Muscle layer of duodenum (tissue), 2 donors: ENCODE results near the gene GREB1L.

ENCODE experiments used
- H3K27ac ChIP-seq: one replicate; pipeline ENCODE4 v1.7.0; 2013; ENCODE audit warnings: mild to moderate bottlenecking, low read length
- H3K27me3 ChIP-seq: one replicate; pipeline ENCODE4 v1.7.0; 2013; ENCODE audit warnings: low read depth, mild to moderate bottlenecking, control low read depth, low read length
- H3K36me3 ChIP-seq, 2 donors: one replicate each; pipeline ENCODE4 v1.7.0; 2013; ENCODE audit warnings: low read length in 2 of 2, control low read depth in 1 of 2, mild to moderate bottlenecking in 1 of 2; ENCODE audit not compliant: insufficient read depth in 2 of 2, control insufficient read depth in 1 of 2
- H3K4me1 ChIP-seq, 2 donors: one replicate each; pipeline ENCODE4 v1.7.0; 2013; ENCODE audit warnings: low read length in 2 of 2, mild to moderate bottlenecking in 2 of 2, control low read depth in 1 of 2, moderate library complexity in 1 of 2; ENCODE audit not compliant: insufficient read depth in 2 of 2, control insufficient read depth in 1 of 2
- H3K4me3 ChIP-seq, 2 donors: one replicate each; pipeline ENCODE4 v1.7.0; 2013; ENCODE audit warnings: low read length in 2 of 2, low read depth in 1 of 2, mild to moderate bottlenecking in 1 of 2
- H3K9me3 ChIP-seq, 2 donors: one replicate each; pipeline ENCODE4 v1.7.0; 2013; ENCODE audit warnings: low read length in 2 of 2, control low read depth in 1 of 2, mild to moderate bottlenecking in 1 of 2; ENCODE audit not compliant: control insufficient read depth in 1 of 2
- donor health status: healthy.

The GREB1L gene

DNA sequence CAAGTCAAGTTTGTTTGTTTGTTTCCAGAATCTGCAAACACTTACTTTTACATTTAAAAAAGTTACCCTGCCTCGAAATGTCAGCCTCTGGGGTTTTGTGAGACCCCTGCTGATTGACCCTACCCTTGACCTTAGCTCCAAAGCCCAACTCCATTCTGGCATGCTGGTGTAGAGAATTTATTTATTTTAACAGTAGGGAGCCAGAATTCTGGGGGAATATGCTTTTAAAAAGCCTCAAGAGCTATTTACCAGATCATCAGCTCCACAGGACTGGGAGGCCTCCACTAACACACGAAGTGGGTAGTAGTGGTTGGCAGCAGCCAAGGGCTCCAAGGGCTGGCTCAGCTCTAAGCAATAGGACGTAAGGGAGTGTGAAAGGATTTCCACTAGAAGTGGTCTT is 23.2 kb upstream of the GREB1L start:
- Histone ChIP-seq H3K9me3 (no peaks in the 10 kb centered on the region), H3K27ac (no peak overlapping the region), H3K27me3 (no peaks in the 10 kb centered on the region), H3K4me3 (no peak overlapping the region), H3K4me1 (no peaks in the 10 kb centered on the region), H3K36me3 (no peaks in the 10 kb centered on the region)

DNA sequence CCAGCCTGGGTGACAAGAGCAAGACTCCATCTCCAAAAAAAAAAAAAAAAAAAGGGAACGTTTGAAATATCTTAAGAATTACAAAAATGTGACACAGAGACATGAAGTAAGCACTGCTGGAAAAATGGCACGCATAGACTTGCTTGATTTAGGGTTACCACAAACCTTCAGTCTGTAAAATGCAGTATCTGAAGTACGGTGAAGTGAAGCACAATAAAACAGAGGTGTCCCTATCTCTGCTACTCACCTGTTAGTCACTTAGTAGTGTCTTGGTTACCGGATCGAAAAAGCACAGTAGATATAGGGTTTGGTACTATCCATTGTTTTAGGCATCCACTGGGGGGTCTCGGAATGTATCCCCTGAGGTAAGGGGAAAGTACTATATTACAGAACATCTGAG is 11.6 kb upstream of the GREB1L start:
- Histone ChIP-seq H3K4me1 (no peaks in the 10 kb centered on the region), H3K4me3 (no peak overlapping the region), H3K9me3 (no peaks in the 10 kb centered on the region), H3K36me3 (no peaks in the 10 kb centered on the region), H3K27me3 (no peaks in the 10 kb centered on the region), H3K27ac (no peak overlapping the region)

DNA sequence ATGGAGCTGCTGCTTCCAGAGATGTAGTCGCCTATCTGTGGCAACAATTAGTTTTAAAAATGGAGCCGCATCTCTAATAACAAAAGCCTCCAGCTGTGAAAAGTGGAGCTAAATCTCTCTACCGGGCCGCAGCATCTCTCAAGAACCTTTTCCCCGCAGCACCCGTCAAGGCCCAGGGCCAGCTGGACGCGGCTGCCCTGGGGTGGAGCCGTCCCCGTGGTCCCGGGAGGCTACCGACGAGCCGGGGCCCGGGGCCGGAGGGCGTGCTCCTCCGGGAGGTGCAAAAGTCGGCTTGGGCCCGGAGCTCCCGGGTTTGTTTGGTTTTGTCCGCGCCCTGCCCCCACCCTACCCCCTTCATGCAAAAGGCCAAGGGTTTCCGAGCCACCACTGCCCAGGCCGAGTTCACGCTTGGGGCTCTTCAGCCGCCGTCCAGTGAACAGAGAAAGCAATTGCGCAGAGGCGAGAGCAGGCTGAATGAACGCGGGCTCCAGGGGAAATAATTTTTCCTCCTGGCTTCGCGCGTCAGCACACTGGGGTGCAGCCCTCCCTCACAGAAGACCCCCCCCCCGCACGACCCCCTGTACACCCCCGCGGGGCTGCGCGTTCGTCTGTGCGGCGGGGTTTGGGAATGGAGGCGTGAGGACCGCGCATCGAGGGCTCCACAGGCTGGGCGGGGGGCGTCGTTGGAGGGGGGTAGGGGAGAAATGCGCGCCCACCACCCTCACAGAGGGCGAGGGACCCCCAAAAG is 557 bp upstream of the GREB1L start:
- Histone ChIP-seq H3K4me1 (peaks cover 0 to 20% of the 10 kb centered on the region in 2 donors), H3K9me3 (no peaks in the 10 kb centered on the region), H3K27ac (no peak overlapping the region), H3K27me3 (peaks cover 19% of the 10 kb centered on the region), H3K36me3 (no peaks in the 10 kb centered on the region), H3K4me3 (peak overlapping the region in 1 of 2 donors; percentile 51)

DNA sequence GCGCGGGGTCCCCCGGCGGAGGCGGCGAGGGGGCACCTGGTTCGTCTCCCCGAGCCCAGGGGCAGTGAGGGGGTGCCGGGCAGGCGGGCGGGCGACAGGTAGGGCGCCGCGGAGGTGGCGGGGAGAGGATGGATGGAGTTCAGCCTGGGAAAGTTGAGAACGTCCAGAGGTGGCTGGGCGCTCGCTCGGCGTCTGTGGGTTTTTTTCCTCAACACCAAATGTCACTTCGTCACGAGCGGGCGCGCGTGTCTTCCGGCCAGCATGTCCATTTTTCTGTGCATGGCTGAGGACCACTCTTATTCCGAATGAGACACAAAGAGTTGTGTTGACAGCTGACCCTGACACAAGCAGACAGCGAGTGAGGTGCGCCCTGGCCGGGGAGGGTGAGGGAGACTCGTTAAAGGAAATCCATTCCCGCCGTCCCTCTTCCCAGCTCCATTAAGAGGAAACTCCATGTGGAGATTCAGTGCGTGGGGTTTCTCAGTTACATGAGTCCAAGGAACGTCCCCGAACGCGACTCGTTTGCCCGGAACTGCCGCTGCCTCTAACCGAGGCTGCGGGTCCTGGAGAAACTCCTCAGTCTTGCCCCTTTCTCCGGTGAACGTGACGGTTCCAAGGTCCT is 859 bp downstream of the GREB1L start:
- H3K9me3 ChIP-seq: no peaks in the 10 kb centered on the region
- H3K36me3 ChIP-seq: no peaks in the 10 kb centered on the region
- H3K4me1 ChIP-seq: peaks cover 0 to 20% of the 10 kb centered on the region in 2 donors
- peak overlapping the region in 1 of 2 donors; percentile 78 for H3K4me3 ChIP-seq
- no peak overlapping the region for H3K27ac ChIP-seq
- H3K27me3 ChIP-seq: peaks cover 19% of the 10 kb centered on the region

DNA sequence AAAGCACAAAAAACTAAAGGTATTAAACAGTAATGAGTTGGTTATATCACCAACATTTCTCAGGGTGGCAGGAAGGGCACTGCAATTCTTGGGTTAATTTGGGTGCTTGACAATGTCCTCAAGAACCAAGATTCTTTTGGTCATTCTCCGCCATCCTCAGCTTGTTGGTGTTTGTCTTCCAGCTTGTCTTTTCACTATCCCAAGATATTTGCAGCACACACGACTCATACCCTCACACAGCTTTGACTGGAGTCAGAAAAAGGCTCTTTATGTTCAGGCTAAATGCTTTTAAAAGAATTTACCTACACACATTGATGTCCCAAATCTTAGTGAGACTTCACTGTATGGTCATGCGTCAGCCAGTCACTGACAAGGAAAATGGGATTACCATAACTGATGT is 12.5 kb downstream of the GREB1L start:
- Histone ChIP-seq H3K9me3 (no peaks in the 10 kb centered on the region), H3K4me1 (no peaks in the 10 kb centered on the region), H3K36me3 (no peaks in the 10 kb centered on the region), H3K27me3 (no peaks in the 10 kb centered on the region), H3K4me3 (no peak overlapping the region), H3K27ac (no peak overlapping the region)

DNA sequence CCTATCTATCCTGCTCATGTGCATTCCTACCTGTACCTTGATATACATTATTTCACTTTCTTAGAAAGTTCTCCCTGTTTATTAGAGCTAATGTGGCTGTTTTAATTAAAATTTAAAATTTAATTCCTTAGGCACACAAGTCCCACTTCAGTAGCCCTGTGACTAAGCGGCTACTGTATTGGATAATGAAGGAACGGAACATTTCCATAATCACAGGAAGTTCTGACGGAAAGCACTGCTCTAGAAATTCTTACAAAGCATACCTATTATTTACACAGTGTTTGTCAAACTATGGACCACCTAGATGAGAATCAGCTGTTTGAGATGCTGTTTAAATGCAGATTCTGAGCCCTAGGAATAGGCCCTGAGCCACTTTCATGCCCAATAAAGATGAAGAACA is 13.2 kb downstream of the GREB1L start:
- H3K36me3 ChIP-seq: no peaks in the 10 kb centered on the region
- no peaks in the 10 kb centered on the region for H3K27me3 ChIP-seq
- no peaks in the 10 kb centered on the region for H3K4me1 ChIP-seq
- H3K4me3 ChIP-seq: no peak overlapping the region
- H3K9me3 ChIP-seq: no peaks in the 10 kb centered on the region
- H3K27ac ChIP-seq: no peak overlapping the region

DNA sequence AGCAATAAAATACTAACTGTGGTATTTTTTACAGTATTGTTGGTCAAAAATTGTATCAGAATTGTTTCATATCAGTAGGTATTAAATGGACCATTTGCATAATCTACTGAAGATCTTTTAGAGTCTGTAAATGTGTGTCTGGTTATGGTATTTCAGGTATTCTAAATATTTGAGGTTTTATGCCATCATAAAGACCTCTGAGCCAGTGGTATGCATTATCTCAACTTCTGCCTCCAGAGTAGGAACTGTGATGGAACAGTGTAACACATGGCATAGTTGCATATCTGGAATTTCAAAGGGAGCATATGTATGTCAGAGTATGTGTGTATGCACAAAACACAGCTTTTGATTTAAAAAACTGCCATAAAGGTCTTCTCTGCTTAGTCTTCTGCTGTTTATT is 15.4 kb downstream of the GREB1L start:
- H3K27me3 ChIP-seq: no peaks in the 10 kb centered on the region
- H3K9me3 ChIP-seq: no peaks in the 10 kb centered on the region
- no peak overlapping the region for H3K27ac ChIP-seq
- no peaks in the 10 kb centered on the region for H3K4me1 ChIP-seq
- no peaks in the 10 kb centered on the region for H3K36me3 ChIP-seq
- no peak overlapping the region for H3K4me3 ChIP-seq

DNA sequence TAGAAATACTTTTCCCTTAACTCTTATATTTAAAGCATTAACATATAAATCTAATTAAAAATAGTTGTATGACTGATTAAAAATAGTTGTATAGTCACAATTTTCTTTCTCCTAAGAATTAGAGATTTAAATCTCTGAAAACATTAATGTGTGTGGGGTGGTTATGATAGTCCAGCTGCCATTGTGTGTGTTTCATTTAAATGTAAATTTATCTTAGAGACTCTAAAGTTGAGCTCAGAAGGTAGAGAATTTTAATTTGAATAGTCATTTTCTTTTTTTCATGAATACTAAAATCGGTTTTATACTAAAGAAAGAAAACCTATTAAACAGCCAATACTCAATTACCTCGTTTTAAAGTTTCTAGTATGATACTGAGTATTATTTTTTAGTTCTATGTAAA is 18.6 kb downstream of the GREB1L start:
- Histone ChIP-seq H3K4me1 (no peaks in the 10 kb centered on the region), H3K36me3 (no peaks in the 10 kb centered on the region), H3K27ac (no peak overlapping the region), H3K9me3 (no peaks in the 10 kb centered on the region), H3K4me3 (no peak overlapping the region), H3K27me3 (no peaks in the 10 kb centered on the region)

DNA sequence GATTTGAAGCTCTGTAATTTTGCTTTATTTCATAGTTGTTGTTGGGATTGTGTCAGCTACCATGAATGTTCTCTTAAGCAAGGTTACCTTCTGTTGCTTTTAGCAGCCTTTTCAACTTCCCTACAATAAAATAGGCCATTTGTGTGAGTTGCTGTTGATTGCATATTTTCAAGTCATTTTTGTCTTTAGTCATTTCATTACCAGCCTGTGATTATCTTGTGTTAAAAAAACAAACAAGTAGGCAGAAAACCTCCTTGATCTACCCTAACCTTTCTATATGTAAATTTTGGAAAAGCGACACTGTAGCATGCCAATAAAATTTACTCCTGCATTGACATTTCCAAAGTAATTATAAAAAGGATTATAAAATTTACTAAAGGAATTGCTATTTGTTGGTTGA is 19.3 kb downstream of the GREB1L start:
- no peaks in the 10 kb centered on the region for H3K27me3 ChIP-seq
- H3K9me3 ChIP-seq: no peaks in the 10 kb centered on the region
- H3K36me3 ChIP-seq: no peaks in the 10 kb centered on the region
- no peaks in the 10 kb centered on the region for H3K4me1 ChIP-seq
- H3K4me3 ChIP-seq: no peak overlapping the region
- H3K27ac ChIP-seq: no peak overlapping the region

DNA sequence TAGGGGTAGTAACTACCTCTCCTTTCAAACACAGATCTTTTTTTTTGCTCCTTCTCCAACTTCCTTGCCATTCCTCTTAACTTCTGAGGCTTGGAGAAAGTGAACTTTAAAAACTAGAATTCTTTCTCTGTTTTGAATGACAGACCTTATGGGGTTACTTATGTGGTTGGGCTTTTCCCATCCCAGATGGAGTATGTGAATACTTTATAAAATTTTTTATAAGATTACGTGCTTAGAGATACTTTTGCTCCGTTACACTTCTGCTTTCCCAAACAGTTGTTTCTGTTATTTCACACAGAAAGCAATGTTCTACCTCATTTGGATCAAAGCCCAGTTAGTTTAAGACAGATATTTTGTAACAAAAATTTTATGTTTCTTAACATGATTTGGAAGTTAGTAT is 20.2 kb downstream of the GREB1L start:
- no peaks in the 10 kb centered on the region for H3K4me1 ChIP-seq
- no peak overlapping the region for H3K27ac ChIP-seq
- H3K9me3 ChIP-seq: no peaks in the 10 kb centered on the region
- H3K27me3 ChIP-seq: no peaks in the 10 kb centered on the region
- no peak overlapping the region for H3K4me3 ChIP-seq
- no peaks in the 10 kb centered on the region for H3K36me3 ChIP-seq

DNA sequence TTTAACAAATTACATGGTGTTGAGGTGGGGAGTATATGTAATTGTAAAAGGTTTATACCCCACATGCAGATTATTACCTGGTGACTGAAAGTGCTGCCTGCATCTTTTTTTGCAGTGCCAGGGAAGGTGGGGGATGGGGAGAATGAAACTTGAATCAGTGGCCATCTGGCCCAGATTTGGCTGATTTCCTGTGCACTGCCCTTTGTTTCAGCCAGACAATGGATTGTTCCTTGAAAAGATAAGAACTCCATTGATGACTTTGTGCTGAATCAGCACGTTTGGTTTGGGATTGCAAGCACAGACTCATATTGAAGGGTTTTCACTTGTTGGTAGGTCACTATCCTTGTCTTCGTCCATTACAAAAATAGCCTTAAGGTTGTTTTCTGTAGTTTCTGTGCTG is 20.9 kb downstream of the GREB1L start:
- H3K27ac ChIP-seq: no peak overlapping the region
- H3K9me3 ChIP-seq: no peaks in the 10 kb centered on the region
- no peak overlapping the region for H3K4me3 ChIP-seq
- H3K36me3 ChIP-seq: no peaks in the 10 kb centered on the region
- no peaks in the 10 kb centered on the region for H3K27me3 ChIP-seq
- H3K4me1 ChIP-seq: no peaks in the 10 kb centered on the region

DNA sequence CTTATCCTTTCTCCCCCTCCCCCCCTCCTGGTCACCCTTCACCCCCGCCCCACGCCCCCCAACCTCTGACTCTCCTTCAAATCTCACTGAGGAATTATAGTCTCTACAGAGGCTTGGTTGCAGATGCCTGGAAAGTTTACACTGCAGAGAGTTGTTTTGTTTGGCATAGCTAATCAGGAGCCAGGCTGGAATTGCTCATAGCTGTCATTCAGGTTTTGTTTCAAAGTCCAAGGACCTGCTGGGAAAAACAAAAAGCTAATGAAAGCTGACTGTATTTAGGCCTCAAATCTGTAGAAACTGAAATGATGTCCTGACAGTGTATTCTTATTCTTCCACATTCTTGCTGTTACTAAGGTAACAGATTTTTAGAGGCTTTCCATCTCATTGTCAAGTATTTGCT is 22.6 kb downstream of the GREB1L start:
- H3K9me3 ChIP-seq: no peaks in the 10 kb centered on the region
- no peaks in the 10 kb centered on the region for H3K27me3 ChIP-seq
- H3K4me3 ChIP-seq: no peak overlapping the region
- no peaks in the 10 kb centered on the region for H3K36me3 ChIP-seq
- H3K27ac ChIP-seq: no peak overlapping the region
- no peaks in the 10 kb centered on the region for H3K4me1 ChIP-seq
